Stimulated activated CD4-positive, alpha-beta T cell treated with anti-CD3 and anti-CD28 coated beads, Interleukin-1b, Interleukin-23, amount 100 ng/mL, for 1 hour (primary cell): ENCODE results near the gene AGRP.
"Not testable (repeated sequence)": the region's sequence is repeated elsewhere in the genome, so short reads cannot be mapped to it uniquely, and the experiment has no call there.

ENCODE experiments used
- DNase-seq, 2 donors: peaks; one replicate each; pipeline ENCODE4 v3.0.0-alpha.2; 2020; ENCODE audit warnings: low read depth in 2 of 2

The AGRP gene

DNA sequence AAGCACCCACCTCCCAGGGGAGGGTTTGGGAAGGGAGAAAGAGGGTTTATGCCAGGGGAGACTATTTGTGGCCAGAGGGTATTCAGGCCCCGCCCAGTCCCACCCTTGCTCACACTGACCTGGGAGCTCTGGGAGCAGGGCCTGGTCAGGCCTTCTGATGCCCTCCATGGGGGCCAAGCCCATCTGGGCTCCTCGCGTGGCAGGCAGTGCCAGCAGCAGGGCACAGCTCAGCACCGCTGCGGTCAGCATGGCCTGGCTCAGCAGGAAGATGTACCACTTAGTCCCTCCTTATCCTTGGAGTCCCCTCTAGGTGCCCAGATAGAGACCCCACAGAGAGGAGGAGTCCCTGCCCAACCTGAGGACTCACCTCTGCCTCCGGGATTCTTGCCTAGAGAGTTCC lies at the start of gene AGRP:
TSS of gene AGRP (minus strand) at position 398 of the 400 bp plus-strand sequence. CDS start at position 249, 149 bp downstream.
- no peak for DNase-seq

GRCh38 chr16:67531247-67531646 lies 47.9 kb upstream of the AGRP start:
- no peak for DNase-seq

GRCh38 chr16:67530013-67530939 lies 46.9 kb upstream of the AGRP start:
- DNase-seq: no peak

- no peak for DNase-seq
These were observed 46.2 kb upstream of the AGRP start for GRCh38 chr16:67529582-67530012.

DNA sequence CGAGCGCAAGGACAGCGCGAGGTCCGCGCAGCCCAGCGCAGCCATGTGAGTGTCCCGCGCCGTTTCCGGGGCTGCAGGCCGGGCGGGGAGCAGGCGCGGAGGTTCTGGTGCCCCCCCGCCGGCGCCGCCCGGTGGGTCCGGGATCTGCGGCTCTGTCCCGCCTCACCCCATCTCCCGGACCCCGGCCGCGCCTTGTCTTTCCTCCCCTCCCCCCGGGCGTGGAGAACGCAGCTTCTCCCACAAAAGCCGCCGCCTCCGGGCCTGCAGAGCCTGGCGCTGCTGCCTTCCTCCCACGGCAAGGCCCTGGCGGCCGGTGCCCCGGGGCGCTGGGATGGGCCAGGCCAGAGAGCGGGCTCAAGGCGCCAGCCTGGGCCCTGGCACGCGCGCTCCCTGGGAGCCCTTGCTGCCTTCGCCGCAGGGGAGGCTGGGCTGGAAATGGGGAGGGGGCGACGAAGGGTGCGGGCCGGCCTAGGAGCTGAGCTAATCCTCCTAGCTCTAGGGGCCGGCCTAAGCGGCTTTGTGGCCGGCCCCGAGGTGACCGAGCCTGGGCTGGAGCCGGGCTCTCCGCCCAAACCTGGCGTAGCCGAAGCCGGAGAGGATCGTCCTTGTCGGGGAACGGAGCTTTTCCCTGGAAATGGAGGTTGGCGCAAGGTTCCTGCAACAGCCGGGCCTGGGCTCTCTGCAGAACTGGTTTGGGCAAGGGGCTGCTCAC lies 45.7 kb upstream of the AGRP start:
- DNase-seq: no peak

DNA sequence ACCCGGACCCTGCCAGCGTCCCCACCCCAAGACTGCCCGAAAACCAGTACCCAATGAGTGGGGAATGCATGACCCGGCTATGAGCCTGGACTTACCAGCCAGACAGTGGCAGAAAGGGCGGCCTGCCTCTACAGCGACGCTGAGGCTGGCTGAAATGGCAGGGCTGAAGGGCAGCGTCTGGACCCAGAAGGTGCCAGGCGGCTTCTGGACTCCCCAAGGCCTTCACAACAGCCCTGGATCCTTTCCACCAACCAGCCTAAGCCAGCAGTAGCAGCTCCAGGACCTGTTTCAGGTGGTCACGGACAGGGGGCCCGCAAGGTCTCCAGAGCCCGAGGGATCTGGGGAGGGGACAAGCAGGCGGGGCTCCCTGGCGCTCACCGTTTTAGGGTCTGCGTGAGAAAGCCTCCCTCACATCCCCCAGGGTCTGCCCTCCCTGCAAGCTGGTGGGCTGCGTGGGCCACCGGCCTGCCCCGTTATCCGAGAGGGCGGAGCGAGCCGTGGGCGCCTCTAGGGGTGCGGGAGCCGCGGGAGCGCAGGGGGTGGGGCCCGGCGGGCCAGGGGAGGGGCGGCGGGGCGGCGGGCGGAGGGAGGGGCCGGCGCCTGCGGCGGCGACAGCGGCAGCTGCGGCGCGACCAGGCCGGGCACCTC lies 45.0 kb upstream of the AGRP start, which contains the start of gene RIPOR1:
TSS of gene RIPOR1 (plus strand) at position 608 of the 648 bp plus-strand sequence. CDS start 9,618 bp downstream, outside the sequence.
- no peak for DNase-seq

- DNase-seq: no peak
These were observed 42.9 kb upstream of the AGRP start for GRCh38 chr16:67526149-67526791.

- DNase-seq: no peak
These were observed 42.0 kb upstream of the AGRP start for GRCh38 chr16:67525176-67525860.

DNA sequence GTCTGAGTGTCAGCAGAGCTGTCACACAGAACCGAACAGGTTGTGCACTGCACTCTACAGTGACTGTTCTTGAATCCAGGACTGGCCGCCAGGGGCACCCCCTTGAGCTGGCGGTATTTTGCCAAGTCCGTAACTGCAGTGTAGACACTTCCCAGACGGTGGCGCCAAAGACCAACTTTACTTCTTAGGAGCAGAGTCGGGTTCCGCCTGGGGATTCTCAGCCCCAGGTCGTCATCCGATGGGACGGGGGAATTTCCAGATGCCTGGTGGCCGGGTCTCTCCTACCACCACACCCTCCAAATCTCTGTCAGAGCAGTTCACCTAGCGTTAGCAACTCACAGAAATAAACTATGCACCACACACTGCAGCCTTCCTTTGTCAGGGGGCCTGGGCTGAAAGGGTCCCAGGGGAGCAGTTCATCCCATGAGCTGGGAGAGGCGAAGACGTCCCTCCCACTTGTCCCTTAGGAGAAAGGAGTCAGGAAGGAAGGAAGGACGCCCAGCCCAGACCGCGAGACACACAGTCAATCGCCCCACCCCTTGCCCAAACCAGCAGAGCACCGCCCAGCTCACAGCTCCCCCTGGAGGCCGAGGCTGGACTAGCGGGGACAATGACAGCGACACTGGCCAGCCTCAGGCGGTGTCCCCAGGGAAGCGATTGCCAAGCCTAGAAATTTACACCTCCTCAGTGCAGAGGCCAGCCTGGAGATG lies 37.9 kb upstream of the AGRP start:
- peak; percentile 94 to 97 for DNase-seq

DNA sequence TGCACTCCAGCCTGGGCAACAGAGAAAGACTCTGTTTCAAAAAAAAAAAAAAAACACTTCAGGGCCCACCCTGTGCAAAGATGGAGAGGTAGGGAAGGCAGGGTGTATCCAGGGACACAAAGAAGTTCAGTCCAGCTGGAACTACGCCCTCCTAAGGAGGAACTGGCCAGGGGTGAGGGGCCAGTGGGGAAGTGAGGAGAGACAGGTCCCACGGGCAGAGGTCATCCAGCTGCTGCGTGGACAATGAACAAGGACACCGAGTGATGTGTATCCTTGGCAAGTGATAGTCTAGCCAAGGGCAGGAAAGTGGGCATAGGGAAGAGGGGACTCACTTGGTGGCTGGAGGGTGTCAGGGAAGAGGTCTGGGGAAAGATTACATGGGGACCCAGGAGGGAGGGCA lies 35.9 kb upstream of the AGRP start:
- DNase-seq: no peak

DNA sequence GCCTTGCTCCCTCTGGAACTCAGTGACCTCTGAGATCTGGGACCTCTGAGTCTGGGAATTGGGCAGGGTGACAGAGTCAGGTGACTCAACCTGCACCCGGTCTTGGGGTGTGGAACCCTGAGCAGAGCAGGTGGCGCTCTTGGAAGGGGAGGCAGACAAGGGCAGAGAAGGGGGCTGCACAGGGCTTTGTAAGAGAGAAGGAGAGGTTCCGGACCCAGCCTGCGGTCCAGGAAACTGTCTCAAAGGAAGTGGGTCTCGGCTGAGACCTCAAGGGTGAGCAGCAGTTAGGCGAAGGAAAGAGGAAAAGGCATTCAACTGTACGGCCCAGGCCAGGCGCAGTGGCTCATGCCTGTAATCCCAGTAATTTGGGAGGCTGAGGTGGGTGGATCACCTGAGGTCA lies 35.3 kb upstream of the AGRP start:
- no peak for DNase-seq

GRCh38 chr16:67517661-67518423 lies 34.5 kb upstream of the AGRP start:
- DNase-seq: no peak

DNA sequence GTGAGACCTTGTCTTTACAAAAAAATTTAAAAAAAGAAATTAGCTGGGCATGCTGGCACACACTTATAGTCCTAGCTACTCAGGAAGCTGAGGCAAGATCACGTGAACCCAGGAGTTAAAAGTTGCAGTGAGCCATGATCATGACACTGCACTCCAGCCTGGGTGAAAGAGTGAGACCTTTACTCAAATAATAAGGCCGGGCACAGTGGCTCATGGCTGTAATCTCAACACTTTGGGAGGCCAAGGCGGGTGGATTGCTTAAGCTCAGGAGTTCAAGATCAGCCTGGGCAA lies 33.8 kb upstream of the AGRP start:
- no peak for DNase-seq

GRCh38 chr16:67516296-67517154 lies 33.2 kb upstream of the AGRP start:
- no peak for DNase-seq

DNA sequence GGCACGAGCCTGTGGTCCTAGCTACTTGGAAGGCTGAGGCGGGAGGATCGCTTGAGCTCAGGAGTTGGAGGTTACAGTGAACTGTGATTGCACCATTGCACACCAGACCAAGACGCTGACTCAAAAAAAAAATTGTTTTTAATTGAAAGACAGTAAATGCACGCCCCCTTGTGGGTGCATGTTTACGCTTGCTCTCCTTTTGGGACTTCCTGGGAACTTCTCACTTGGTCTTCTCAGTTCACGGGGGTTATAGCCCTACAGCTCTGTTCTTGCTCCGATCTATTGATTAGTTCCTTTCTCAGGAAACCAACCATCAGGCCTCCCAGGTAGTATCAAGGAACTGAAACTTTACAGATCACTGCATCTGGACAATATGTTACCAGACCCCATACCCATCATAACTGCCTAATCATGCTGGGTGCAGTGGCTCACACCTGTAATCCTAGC lies 31.1 kb upstream of the AGRP start:
- peak; percentile 57 to 64 for DNase-seq

- DNase-seq: not testable (repeated sequence)
These were observed 30.5 kb upstream of the AGRP start for GRCh38 chr16:67513892-67514291.

DNA sequence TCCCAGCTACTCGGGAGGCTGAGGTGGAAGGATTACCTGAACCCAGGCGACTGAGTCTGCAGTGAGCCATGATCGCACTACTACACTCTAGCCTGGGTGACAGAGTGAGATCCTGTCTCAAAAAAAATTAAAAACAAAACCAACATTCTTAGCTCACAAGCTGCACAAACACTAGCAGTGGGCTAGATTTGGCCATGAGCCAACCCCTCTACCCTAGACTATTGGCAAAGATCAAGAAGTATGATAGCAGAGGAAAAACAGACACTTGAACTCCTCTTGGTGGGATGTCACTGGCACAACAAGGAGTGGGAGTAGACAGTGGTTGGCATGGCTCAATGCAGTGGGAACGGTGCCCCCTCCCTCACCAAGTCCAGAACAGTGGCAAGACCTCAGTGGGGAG lies 25.7 kb upstream of the AGRP start:
- no peak for DNase-seq

DNA sequence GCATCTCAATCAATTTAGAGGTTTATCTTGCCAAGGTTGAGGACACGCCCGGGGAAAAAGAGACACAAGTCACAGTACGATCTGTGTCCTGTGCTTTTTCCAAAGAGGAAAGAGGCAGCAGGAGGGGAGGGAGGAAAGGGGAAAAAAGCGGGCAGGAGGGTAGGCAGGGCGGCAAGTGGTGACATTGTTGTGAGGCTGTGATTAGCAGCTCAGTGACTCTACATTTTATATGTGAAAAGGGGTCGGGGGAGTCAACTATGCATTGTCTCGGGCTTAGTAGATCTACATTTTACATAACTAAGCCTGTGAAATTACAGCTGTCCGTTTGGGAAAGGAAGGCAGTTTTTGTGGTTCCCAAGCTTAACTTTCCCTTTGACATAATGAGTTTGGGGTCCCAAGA lies 23.1 kb upstream of the AGRP start:
- DNase-seq: no peak
